ENCODE results near the gene MARCHF10.
A peak's percentile ranks its signal among the peaks of the same experiment; 100 is the strongest.
"Not testable (repeated sequence)": the region's sequence is repeated elsewhere in the genome, so short reads cannot be mapped to it uniquely, and the experiment has no call there.

MARCHF10 gene

GRCh38 chr17:62695093-62695738, 112.9 kb downstream of the MARCHF10 start:
- not testable (repeated sequence) for ATAC-seq

- ATAC-seq = no peak
These were observed 114.3 kb downstream of the MARCHF10 start for GRCh38 chr17:62693616-62694409.

- peak in 1 of 2 donors; percentile 24 for ATAC-seq
These were observed 115.2 kb downstream of the MARCHF10 start for GRCh38 chr17:62692721-62693431.

- no peak for ATAC-seq
These were observed 115.9 kb downstream of the MARCHF10 start for GRCh38 chr17:62692159-62692651.

GRCh38 chr17:62691589-62691915, 116.6 kb downstream of the MARCHF10 start:
- ATAC-seq = not testable (repeated sequence)

DNA sequence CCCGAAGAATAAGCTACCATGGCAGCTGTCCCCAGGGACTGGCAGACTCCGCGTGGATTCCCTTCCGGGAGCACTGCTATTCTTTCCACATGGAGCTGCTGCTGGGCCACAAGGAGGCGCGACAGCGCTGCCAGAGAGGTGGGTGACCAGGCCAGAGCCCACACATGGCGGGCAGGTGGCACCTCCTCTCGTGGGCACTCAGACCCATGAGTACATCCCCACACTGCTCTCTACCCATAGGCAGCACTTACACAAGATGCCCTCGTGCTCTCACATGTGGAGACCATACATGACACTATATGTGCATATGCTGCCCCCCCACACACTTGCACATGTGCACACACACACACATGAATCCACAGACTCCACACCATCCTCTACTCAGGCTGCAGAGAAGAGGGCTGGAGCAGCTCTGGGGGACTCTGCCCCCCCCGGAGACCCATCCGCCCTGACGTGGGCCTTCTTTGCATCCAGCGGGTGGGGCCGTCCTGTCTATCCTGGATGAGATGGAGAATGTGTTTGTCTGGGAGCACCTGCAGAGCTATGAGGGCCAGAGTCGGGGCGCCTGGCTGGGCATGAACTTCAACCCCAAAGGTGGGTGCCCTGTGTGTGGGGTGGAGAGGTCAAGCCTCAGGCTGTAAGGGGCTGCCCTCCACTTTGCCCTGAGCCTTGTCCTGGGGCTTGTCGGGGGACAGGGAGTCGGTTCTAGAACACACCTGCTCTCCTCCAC, 117.8 kb downstream of the MARCHF10 start:
- ATAC-seq = no peak

- ATAC-seq = no peak
These were observed 118.5 kb downstream of the MARCHF10 start for GRCh38 chr17:62689441-62690167.

DNA sequence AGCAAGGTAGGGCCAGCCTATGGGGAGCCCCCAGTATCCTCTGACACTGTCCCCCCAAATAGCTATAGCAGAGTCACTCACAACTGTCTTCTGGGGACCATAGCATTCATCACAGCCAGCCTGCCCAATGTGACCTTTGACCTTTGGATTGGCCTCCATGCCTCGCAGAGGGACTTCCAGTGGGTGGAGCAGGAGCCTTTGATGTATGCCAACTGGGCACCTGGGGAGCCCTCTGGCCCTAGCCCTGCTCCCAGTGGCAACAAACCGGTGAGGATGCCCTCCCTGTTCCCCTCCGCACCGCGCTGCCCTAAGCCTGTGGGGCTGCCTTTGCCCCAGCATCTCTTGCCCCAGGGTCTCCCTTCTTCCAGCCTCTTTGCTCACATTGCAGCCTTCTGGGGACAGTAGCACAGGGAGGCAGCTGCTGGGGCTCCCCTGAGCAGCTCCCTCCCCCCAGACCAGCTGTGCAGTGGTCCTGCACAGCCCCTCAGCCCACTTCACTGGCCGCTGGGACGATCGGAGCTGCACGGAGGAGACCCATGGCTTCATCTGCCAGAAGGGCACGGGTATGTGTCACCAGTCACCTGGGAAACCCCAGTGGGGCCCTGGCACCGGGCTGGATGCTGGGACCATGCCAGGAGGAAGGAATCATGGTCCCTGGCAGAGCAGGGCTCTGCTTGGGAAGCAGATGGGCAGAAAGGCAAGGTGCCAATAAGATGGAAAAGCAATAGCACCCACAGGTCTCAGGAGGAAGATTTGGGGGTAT, 119.5 kb downstream of the MARCHF10 start:
- ATAC-seq = no peak

DNA sequence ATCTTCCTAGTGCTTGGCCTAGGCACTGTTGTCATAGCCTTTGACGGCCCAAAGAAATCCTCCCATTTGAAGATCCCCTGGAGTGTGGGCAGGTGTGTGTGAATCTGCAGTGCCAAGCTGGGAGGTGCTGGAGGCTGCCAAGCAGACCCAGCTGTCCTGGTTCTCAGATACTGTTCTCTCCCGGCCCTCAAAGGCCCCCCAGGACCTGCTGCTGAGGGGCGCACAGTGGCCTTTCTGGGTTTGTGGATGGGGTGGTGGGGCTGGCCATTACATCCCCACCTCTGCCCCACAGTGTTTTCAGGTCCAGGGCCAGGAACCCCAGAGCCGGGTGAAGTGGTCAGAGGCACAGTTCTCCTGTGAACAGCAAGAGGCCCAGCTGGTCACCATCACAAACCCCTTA, 120.1 kb downstream of the MARCHF10 start:
- ATAC-seq = no peak

- ATAC-seq = no peak
These were observed 123.9 kb downstream of the MARCHF10 start for GRCh38 chr17:62684179-62684578.

DNA sequence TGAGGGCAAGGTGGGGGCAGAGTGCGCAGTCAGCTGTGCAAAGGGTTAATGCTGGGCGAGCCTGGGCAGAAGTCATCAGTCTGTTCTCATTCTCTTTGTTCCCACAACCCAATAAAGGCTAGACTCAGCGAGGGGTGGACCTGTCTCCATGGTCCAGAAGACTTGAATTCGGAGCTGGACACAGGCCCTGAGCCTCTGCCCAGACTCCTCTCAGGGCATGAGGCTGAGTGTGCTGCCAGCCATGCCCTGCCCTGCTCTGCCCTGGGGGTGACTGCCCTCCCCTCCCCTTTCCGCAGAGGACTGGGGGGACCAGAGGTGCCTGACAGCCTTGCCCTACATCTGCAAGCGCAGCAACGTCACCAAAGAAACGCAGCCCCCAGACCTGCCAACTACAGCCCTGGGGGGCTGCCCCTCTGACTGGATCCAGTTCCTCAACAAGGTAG, 126.2 kb downstream of the MARCHF10 start:
- ATAC-seq = no peak

- no peak for ATAC-seq
These were observed 126.8 kb downstream of the MARCHF10 start for GRCh38 chr17:62681061-62681938.

DNA sequence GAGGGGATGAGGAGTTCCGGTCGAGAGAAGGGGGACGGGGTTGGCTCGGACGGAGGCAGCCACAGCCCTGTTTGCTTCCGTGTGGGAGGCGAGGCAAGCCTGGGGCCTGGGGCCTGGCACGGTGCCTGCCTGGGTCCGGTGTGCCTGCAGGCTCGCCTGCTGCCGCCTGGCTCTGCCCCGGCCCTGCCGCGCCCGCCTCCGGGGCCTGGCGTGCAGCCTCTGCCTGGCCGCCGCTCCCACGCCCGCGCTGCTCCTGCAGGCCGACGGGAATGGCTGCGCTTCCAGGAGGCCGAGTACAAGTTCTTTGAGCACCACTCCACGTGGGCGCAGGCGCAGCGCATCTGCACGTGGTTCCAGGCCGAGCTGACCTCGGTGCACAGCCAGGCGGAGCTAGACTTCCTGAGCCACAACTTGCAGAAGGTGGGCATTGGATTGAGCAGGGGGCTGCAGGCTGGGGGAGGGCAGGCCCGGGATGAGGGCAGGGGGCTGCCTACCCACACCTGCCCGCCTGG, 127.5 kb downstream of the MARCHF10 start:
- no peak for ATAC-seq

GRCh38 chr17:62679866-62680377, 128.2 kb downstream of the MARCHF10 start:
- no peak for ATAC-seq

DNA sequence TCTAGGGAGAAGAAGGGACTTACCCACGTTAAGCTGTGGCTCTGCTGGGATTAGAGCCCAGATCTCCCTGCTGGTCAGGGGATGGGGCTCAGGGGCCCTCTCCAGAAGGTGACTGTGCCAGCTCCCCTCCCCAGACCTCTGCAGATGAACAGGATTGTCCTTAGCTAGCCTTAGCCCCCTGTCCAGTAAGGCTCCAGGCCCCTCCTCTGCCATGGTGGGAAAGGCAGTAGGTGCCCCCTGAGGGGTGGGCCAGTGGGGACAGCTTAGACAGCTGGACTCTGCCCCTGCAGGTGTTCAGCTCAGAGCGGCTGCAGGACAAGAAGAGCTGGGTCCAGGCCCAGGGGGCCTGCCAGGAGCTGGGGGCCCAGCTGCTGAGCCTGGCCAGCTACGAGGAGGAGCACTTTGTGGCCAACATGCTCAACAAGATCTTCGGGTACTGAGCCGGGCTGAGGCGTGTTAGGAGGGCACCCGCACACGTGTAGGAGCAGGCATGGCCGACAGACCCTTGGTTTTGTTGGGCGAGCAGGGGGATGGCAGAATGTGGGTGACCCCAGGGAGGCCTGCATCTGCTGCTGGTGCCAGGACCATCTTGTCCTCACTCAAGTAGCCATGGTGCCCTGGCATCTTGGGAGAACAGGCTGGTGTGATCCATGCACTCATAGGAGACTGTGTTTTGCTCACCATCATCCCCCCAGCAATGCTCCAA, 129.7 kb downstream of the MARCHF10 start:
- no peak for ATAC-seq

DNA sequence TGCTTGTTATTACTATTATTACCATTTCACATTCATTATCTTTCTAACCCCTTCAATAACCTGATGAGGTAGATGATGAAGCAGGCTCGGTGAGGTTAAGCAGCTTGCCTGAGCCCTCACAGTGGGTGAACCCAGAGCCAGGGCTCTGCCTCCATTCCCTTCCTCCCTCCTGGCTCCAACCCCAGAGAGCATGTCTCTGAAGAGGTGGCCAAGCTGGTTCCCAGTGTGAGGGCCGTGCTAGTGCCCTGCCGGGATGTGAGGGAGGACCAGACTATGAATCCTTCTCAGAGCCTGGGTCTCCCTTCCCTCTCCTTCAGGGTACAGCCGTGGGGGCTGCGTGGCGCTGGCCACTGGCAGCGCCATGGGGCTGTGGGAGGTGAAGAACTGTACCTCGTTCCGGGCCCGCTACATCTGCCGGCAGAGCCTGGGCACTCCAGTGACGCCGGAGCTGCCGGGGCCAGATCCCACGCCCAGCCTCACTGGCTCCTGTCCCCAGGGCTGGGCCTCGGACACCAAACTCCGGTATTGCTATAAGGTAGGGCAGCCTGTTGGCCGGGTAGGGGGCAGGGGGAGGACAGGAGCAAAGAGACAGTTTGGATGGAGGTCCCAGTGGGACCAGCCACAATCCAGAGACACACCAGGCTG, 131.0 kb downstream of the MARCHF10 start:
- no peak for ATAC-seq

DNA sequence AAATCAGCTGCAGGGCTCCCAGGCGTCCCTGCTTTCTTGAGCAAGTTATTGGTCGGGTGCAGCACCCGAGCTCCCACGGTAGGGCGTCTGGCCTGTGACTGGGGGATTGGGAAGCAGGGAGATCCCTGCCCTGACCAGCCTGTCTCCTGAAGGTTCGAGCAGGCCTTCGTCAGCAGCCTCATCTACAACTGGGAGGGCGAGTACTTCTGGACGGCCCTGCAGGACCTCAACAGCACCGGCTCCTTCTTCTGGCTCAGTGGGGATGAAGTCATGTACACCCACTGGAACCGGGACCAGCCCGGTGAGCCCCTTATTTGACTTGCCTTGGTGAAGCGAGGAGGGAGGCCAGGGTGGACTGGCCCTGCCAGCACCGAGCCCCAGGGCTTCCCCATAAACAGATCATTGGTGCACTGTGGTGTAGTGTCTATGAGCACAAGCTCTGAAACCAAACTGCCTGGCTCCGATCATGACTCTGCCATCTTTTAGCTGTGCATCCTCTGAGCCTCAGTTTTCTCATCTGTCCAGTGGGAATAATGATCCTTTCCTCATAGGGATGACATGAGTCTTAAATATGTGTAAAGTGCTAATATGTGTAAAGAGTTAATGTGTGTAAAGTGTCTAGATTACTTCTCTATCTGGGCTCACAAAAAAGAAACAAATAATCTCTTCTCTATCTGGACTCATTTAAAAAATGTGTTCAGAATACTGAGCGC, 131.7 kb downstream of the MARCHF10 start:
- ATAC-seq = no peak

GRCh38 chr17:62675701-62676100, 132.4 kb downstream of the MARCHF10 start:
- ATAC-seq = no peak

All from activated CD4-positive, CD25-positive, alpha-beta regulatory T cell treated with anti-CD3 and anti-CD28 coated beads, Interleukin-2, amount 50 U/mL, for 24 hours (primary cell).